ENCODE measurements around the gene PCNX2. TPM values are rescaled to one million over a fixed set of nuclear protein-coding genes. Genes with fewer than 3 reads are reported as not detected.

The PCNX2 gene
- total and polyA plus RNA-seq, 2 of the 13 experiments (the other 11 are each of a cell fraction or from before 2014, with no cell fraction given) = 0.11 to 0.42 TPM

- TF ChIP-seq SMAD3 (CRISPR knock-in tag; IDR thresholded peaks at IDR 0.05) = no peak
- TF ChIP-seq, protein P1, sequence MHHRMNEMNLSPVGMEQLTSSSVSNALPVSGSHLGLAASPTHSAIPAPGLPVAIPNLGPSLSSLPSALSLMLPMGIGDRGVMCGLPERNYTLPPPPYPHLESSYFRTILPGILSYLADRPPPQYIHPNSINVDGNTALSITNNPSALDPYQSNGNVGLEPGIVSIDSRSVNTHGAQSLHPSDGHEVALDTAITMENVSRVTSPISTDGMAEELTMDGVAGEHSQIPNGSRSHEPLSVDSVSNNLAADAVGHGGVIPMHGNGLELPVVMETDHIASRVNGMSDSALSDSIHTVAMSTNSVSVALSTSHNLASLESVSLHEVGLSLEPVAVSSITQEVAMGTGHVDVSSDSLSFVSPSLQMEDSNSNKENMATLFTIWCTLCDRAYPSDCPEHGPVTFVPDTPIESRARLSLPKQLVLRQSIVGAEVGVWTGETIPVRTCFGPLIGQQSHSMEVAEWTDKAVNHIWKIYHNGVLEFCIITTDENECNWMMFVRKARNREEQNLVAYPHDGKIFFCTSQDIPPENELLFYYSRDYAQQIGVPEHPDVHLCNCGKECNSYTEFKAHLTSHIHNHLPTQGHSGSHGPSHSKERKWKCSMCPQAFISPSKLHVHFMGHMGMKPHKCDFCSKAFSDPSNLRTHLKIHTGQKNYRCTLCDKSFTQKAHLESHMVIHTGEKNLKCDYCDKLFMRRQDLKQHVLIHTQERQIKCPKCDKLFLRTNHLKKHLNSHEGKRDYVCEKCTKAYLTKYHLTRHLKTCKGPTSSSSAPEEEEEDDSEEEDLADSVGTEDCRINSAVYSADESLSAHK (CRISPR knock-in tag; IDR thresholded peaks at IDR 0.05; ENCODE audit: borderline replicate concordance) = no peak
- TF ChIP-seq CBX2 (IDR thresholded peaks at IDR 0.05; ENCODE audit: low read depth, low read length) = no peak
- TF ChIP-seq CBX2 (CRISPR knock-in tag; IDR thresholded peaks at IDR 0.05; ENCODE audit: low read depth) = no peak
- no peak for TF ChIP-seq ZNF7 (CRISPR knock-in tag; IDR thresholded peaks at IDR 0.05)
- TF ChIP-seq, protein P2, sequence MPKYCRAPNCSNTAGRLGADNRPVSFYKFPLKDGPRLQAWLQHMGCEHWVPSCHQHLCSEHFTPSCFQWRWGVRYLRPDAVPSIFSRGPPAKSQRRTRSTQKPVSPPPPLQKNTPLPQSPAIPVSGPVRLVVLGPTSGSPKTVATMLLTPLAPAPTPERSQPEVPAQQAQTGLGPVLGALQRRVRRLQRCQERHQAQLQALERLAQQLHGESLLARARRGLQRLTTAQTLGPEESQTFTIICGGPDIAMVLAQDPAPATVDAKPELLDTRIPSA (CRISPR knock-in tag; IDR thresholded peaks at IDR 0.05; ENCODE audit: borderline replicate concordance) = no peak
- TF ChIP-seq ZNF496 (CRISPR knock-in tag; IDR thresholded peaks at IDR 0.05; ENCODE audit: insufficient replicate concordance) = no peak
- no peak for TF ChIP-seq NFE2 (CRISPR knock-in tag; IDR thresholded peaks at IDR 0.05)
- no peak for TF ChIP-seq HMG20B (CRISPR knock-in tag; conservative IDR thresholded peaks at IDR 0.05)
- TF ChIP-seq, protein P3, sequence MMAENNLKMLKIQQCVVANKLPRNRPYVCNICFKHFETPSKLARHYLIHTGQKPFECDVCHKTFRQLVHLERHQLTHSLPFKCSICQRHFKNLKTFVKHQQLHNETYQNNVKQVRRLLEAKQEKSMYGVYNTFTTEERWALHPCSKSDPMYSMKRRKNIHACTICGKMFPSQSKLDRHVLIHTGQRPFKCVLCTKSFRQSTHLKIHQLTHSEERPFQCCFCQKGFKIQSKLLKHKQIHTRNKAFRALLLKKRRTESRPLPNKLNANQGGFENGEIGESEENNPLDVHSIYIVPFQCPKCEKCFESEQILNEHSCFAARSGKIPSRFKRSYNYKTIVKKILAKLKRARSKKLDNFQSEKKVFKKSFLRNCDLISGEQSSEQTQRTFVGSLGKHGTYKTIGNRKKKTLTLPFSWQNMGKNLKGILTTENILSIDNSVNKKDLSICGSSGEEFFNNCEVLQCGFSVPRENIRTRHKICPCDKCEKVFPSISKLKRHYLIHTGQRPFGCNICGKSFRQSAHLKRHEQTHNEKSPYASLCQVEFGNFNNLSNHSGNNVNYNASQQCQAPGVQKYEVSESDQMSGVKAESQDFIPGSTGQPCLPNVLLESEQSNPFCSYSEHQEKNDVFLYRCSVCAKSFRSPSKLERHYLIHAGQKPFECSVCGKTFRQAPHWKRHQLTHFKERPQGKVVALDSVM (CRISPR knock-in tag; IDR thresholded peaks at IDR 0.05) = no peak
- TF ChIP-seq MIER3 (CRISPR knock-in tag; IDR thresholded peaks at IDR 0.05; ENCODE audit: borderline replicate concordance) = no peak
These were observed 5.8 kb downstream of the PCNX2 start (continued) for GRCh38 chr1:233289676-233290075.
